Measurements from ENCODE around the gene ENDOD1. TPM values are rescaled to one million over a fixed set of nuclear protein-coding genes. Genes with fewer than 3 reads are reported as not detected.

Gene ENDOD1
- total and polyA plus RNA-seq, 4 experiments from 2014 or later, result 7.2 to 13.3 (median 11.6) TPM

- Histone ChIP-seq H3K27ac (ENCODE audit: low read depth, low read length) (no peak overlapping the region), H3K9me3 (ENCODE audit: control insufficient read depth in 1 of 2, low read length in 2 of 2) (no peaks in the 10 kb centered on the region), H3K36me3 (ENCODE audit: insufficient read depth, low read length) (no peaks in the 10 kb centered on the region), H3K4me1 (ENCODE audit: insufficient read depth, low read length) (peaks cover 37% of the 10 kb centered on the region), H3K27me3 (ENCODE audit: insufficient read depth, low read length) (no peaks in the 10 kb centered on the region), H3K4me3 (ENCODE audit: low read length in 2 of 2) (no peak overlapping the region)
- ChIA-PET POLR2A (ENCODE audit: partially characterized antibody) (interaction anchor here (0.6 to 5.6 kb wide), 6 partner anchors 67 to 607 kb away, joined by 3 to 53 read pairs (median 6); partner anchors contain the start of gene ENDOD1), CTCF (ENCODE audit: partially characterized antibody) (interaction anchor here (0.7 to 16.1 kb wide), 8 partner anchors 9 to 606 kb away, joined by 3 to 446 read pairs (median 14); partner anchors contain the start of genes ENDOD1 and SESN3)
- Mint-ChIP-seq H3K27me3 (no peaks in the 10 kb centered on the region), H3K27ac (peak overlapping the region in 3 of 7 donors; percentile 6 to 61 (median 43)), H3K4me3 (peak overlapping the region in 2 of 8 donors; percentile 7 to 26), H3K36me3 (peaks cover 5 to 7% of the 10 kb centered on the region in 2 donors), H3K4me1 (peaks cover 36 to 65% (median 49%) of the 10 kb centered on the region in 4 donors), H3K9me3 (peaks cover 0 to 3% (median 0%) of the 10 kb centered on the region in 8 donors)
- intact Hi-C loops (cut with micrococcal nuclease), result loop anchor here (10.0 kb wide), 1 partner anchor 641 kb away; the partner anchor contains the start of gene C11orf97
- no peak for DNase-seq
Observed at GRCh38 chr11:95156133-95156721, 66.6 kb downstream of the ENDOD1 start.

GRCh38 chr11:95156916-95157541 is 67.4 kb downstream of the ENDOD1 start:
- Histone ChIP-seq H3K9me3 (ENCODE audit: control insufficient read depth in 1 of 2, low read length in 2 of 2) (no peaks in the 10 kb centered on the region), H3K4me1 (ENCODE audit: insufficient read depth, low read length) (peaks cover 32% of the 10 kb centered on the region), H3K4me3 (ENCODE audit: low read length in 2 of 2) (no peak overlapping the region), H3K27ac (ENCODE audit: low read depth, low read length) (no peak overlapping the region), H3K27me3 (ENCODE audit: insufficient read depth, low read length) (no peaks in the 10 kb centered on the region), H3K36me3 (ENCODE audit: insufficient read depth, low read length) (no peaks in the 10 kb centered on the region)
- ChIA-PET POLR2A (ENCODE audit: partially characterized antibody) (interaction anchor here (0.7 to 1.6 kb wide), 3 partner anchors 68 to 549 kb away, joined by 3 to 8 read pairs (median 3); partner anchors contain the start of gene ENDOD1), CTCF (ENCODE audit: partially characterized antibody) (interaction anchor here (0.6 to 16.1 kb wide), 10 partner anchors 9 to 605 kb away, joined by 3 to 446 read pairs (median 4); partner anchors contain the start of gene SESN3)
- intact Hi-C loops (cut with micrococcal nuclease), result loop anchor here (10.0 kb wide), 1 partner anchor 642 kb away; the partner anchor contains the start of gene C11orf97
- H3K27me3 Mint-ChIP-seq, result no peaks in the 10 kb centered on the region
- peaks cover 0 to 3% (median 0%) of the 10 kb centered on the region in 8 donors for H3K9me3 Mint-ChIP-seq
- DNase-seq, result no peak
- no peak overlapping the region for H3K4me3 Mint-ChIP-seq
- peaks cover 31 to 57% (median 42%) of the 10 kb centered on the region in 4 donors for H3K4me1 Mint-ChIP-seq
- peak overlapping the region in 4 of 7 donors; percentile 6 to 65 (median 23) for H3K27ac Mint-ChIP-seq
- H3K36me3 Mint-ChIP-seq, result peaks cover 4 to 10% of the 10 kb centered on the region in 2 donors

GRCh38 chr11:95157824-95158223 is 68.2 kb downstream of the ENDOD1 start:
- H3K4me3 ChIP-seq (ENCODE audit: low read length in 2 of 2), result no peak overlapping the region
- CTCF ChIA-PET (ENCODE audit: partially characterized antibody), result interaction anchor here (1.0 to 16.1 kb wide), 5 partner anchors 10 to 605 kb away, joined by 3 to 446 read pairs (median 4); no protein-coding TSS in a partner anchor

GRCh38 chr11:95161248-95161647 is 71.6 kb downstream of the ENDOD1 start:
- H3K27me3 ChIP-seq (ENCODE audit: insufficient read depth, low read length), result no peaks in the 10 kb centered on the region

More at GRCh38 chr11:95157824-95158223, 68.2 kb downstream of the ENDOD1 start:
- Histone ChIP-seq H3K9me3 (ENCODE audit: control insufficient read depth in 1 of 2, low read length in 2 of 2) (no peaks in the 10 kb centered on the region), H3K27me3 (ENCODE audit: insufficient read depth, low read length) (no peaks in the 10 kb centered on the region), H3K4me1 (ENCODE audit: insufficient read depth, low read length) (peaks cover 27% of the 10 kb centered on the region), H3K36me3 (ENCODE audit: insufficient read depth, low read length) (no peaks in the 10 kb centered on the region), H3K27ac (ENCODE audit: low read depth, low read length) (no peak overlapping the region)
- intact Hi-C loops (cut with micrococcal nuclease), result loop anchor here (10.0 kb wide), 1 partner anchor 643 kb away; the partner anchor contains the start of gene C11orf97
- no peak for DNase-seq
- Mint-ChIP-seq H3K9me3 (peaks cover 0 to 3% (median 0%) of the 10 kb centered on the region in 8 donors), H3K4me3 (peak overlapping the region in 1 of 8 donors; percentile 3), H3K27ac (peak overlapping the region; percentile 16 to 65 (median 31)), H3K36me3 (peaks cover 4 to 10% of the 10 kb centered on the region in 2 donors), H3K4me1 (peaks cover 30 to 52% (median 37%) of the 10 kb centered on the region in 4 donors), H3K27me3 (no peaks in the 10 kb centered on the region)
- POLR2A ChIA-PET (ENCODE audit: partially characterized antibody), result interaction anchor here (0.8 to 1.6 kb wide), 3 partner anchors 74 to 548 kb away, joined by 3 to 8 read pairs (median 4); no protein-coding TSS in a partner anchor

GRCh38 chr11:95163106-95163505 is 73.5 kb downstream of the ENDOD1 start:
- peak overlapping the region in 4 of 7 donors; percentile 6 to 78 (median 50) for H3K27ac Mint-ChIP-seq
- DNase-seq, result no peak
- Histone ChIP-seq H3K36me3 (ENCODE audit: insufficient read depth, low read length) (no peaks in the 10 kb centered on the region), H3K27ac (ENCODE audit: low read depth, low read length) (no peak overlapping the region), H3K4me3 (ENCODE audit: low read length in 2 of 2) (no peak overlapping the region), H3K4me1 (ENCODE audit: insufficient read depth, low read length) (peaks cover 16% of the 10 kb centered on the region), H3K9me3 (ENCODE audit: control insufficient read depth in 1 of 2, low read length in 2 of 2) (no peaks in the 10 kb centered on the region), H3K27me3 (ENCODE audit: insufficient read depth, low read length) (no peaks in the 10 kb centered on the region)
- peak overlapping the region in 1 of 8 donors; percentile 14 for H3K4me3 Mint-ChIP-seq
- H3K9me3 Mint-ChIP-seq, result peaks cover 0 to 3% (median 0%) of the 10 kb centered on the region in 8 donors
- intact Hi-C loops (cut with micrococcal nuclease), result no loop called here
- no peaks in the 10 kb centered on the region for H3K27me3 Mint-ChIP-seq
- H3K4me1 Mint-ChIP-seq, result peaks cover 19 to 35% (median 22%) of the 10 kb centered on the region in 4 donors
- ChIA-PET CTCF (ENCODE audit: partially characterized antibody) (interaction anchor here (0.7 to 4.1 kb wide), 3 partner anchors 9 to 545 kb away, joined by 3 to 23 read pairs (median 10); no protein-coding TSS in a partner anchor), POLR2A (ENCODE audit: partially characterized antibody) (interaction anchor here (1.2 kb wide), 1 partner anchor 68 kb away, joined by 7 read pairs; the partner anchor contains the start of gene SESN3)
- H3K36me3 Mint-ChIP-seq, result peaks cover 4 to 8% of the 10 kb centered on the region in 2 donors

More at GRCh38 chr11:95161248-95161647, 71.6 kb downstream of the ENDOD1 start:
- Histone ChIP-seq H3K27ac (ENCODE audit: low read depth, low read length) (no peak overlapping the region), H3K9me3 (ENCODE audit: control insufficient read depth in 1 of 2, low read length in 2 of 2) (no peaks in the 10 kb centered on the region), H3K4me3 (ENCODE audit: low read length in 2 of 2) (no peak overlapping the region), H3K36me3 (ENCODE audit: insufficient read depth, low read length) (no peaks in the 10 kb centered on the region), H3K4me1 (ENCODE audit: insufficient read depth, low read length) (peaks cover 22% of the 10 kb centered on the region)
- intact Hi-C loops (cut with micrococcal nuclease), result no loop called here
- H3K4me3 Mint-ChIP-seq, result no peak overlapping the region
- peaks cover 0 to 3% (median 0%) of the 10 kb centered on the region in 8 donors for H3K9me3 Mint-ChIP-seq
- H3K36me3 Mint-ChIP-seq, result peaks cover 6 to 10% of the 10 kb centered on the region in 2 donors
- no peak for DNase-seq
- ChIA-PET POLR2A (ENCODE audit: partially characterized antibody) (interaction anchor here (0.7 to 3.0 kb wide), 4 partner anchors 9 to 628 kb away, joined by 3 to 13 read pairs (median 4); partner anchors contain the start of gene FAM76B), CTCF (ENCODE audit: partially characterized antibody) (interaction anchor here (0.7 to 16.1 kb wide), 4 partner anchors 9 to 559 kb away, joined by 3 to 446 read pairs (median 4); no protein-coding TSS in a partner anchor)
- H3K27me3 Mint-ChIP-seq, result no peaks in the 10 kb centered on the region
- H3K4me1 Mint-ChIP-seq, result peaks cover 26 to 50% (median 32%) of the 10 kb centered on the region in 4 donors
- peak overlapping the region in 4 of 7 donors; percentile 25 to 52 (median 42) for H3K27ac Mint-ChIP-seq

- H3K36me3 Mint-ChIP-seq, result peaks cover 10% of the 10 kb centered on the region in 2 donors
- POLR2A ChIA-PET (ENCODE audit: partially characterized antibody), result interaction anchor here (1.3 to 1.4 kb wide), 2 partner anchors 10 to 540 kb away, joined by 3 to 5 read pairs; no protein-coding TSS in a partner anchor
- DNase-seq, result no peak
- H3K27me3 ChIP-seq (ENCODE audit: insufficient read depth, low read length), result no peaks in the 10 kb centered on the region
- H3K4me3 ChIP-seq (ENCODE audit: low read length in 2 of 2), result no peak overlapping the region
- peaks cover 12 to 23% (median 16%) of the 10 kb centered on the region in 4 donors for H3K4me1 Mint-ChIP-seq
- no peak overlapping the region for H3K27ac ChIP-seq (ENCODE audit: low read depth, low read length)
- no peaks in the 10 kb centered on the region for H3K27me3 Mint-ChIP-seq
- CTCF ChIA-PET (ENCODE audit: partially characterized antibody), result interaction anchor here (1.0 to 4.1 kb wide), 5 partner anchors 11 to 599 kb away, joined by 3 to 23 read pairs (median 6); no protein-coding TSS in a partner anchor
- H3K27ac Mint-ChIP-seq, result peak overlapping the region in 2 of 7 donors; percentile 25 to 58
- H3K36me3 ChIP-seq (ENCODE audit: insufficient read depth, low read length), result no peaks in the 10 kb centered on the region
- H3K9me3 Mint-ChIP-seq, result peaks cover 0 to 2% (median 0%) of the 10 kb centered on the region in 8 donors
- no peaks in the 10 kb centered on the region for H3K9me3 ChIP-seq (ENCODE audit: control insufficient read depth in 1 of 2, low read length in 2 of 2)
- H3K4me3 Mint-ChIP-seq, result no peak overlapping the region
- H3K4me1 ChIP-seq (ENCODE audit: insufficient read depth, low read length), result peaks cover 13% of the 10 kb centered on the region
- intact Hi-C loops (cut with micrococcal nuclease), result no loop called here
Observed at GRCh38 chr11:95165638-95166037, 76.0 kb downstream of the ENDOD1 start.
